Endothelial cell of umbilical vein (primary cell): ENCODE data around the gene PHKG2.

Source experiments
- JUN ChIP-seq: IDR thresholded peaks from 2 replicates; pipeline ENCODE4 v1.6.1; 2011; ENCODE audit warnings: borderline replicate concordance, low read depth; ENCODE audit not compliant: insufficient read length, insufficient read depth
- TF ChIP-seq, protein P1 (sequence below), 2 donors: IDR thresholded peaks; 1 replicate in 1 of 2; 2 replicates in 1 of 2; pipeline ENCODE4 v1.5.1; 2011; ENCODE audit warnings: low read length in 2 of 2, mild to moderate bottlenecking in 2 of 2, moderate library complexity in 2 of 2, control low read depth in 1 of 2, inconsistent platforms in 1 of 2, low read depth in 1 of 2; ENCODE audit not compliant: insufficient read depth in 1 of 2; ENCODE audit errors: extremely low read depth in 1 of 2

DNA sequence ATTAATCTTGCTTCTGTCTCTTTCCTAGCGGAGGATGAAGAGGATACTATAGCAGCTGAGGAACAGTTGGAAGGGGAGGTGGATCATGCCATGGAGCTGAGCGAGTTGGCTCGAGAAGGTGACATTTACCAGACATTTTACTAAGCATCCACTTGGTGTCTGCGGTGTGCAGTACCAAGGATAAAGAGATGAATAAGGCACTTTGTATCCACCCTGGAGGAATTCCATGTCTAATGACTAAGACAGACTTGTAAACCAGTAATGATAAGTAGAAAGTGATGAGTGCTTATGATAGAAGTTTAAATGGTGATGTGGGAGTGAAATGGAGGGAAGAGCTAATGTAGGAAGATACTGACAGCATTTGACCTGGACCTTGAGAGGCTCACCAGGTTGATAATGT, 37.3 kb upstream of the PHKG2 start:
- TF ChIP-seq, protein P1, sequence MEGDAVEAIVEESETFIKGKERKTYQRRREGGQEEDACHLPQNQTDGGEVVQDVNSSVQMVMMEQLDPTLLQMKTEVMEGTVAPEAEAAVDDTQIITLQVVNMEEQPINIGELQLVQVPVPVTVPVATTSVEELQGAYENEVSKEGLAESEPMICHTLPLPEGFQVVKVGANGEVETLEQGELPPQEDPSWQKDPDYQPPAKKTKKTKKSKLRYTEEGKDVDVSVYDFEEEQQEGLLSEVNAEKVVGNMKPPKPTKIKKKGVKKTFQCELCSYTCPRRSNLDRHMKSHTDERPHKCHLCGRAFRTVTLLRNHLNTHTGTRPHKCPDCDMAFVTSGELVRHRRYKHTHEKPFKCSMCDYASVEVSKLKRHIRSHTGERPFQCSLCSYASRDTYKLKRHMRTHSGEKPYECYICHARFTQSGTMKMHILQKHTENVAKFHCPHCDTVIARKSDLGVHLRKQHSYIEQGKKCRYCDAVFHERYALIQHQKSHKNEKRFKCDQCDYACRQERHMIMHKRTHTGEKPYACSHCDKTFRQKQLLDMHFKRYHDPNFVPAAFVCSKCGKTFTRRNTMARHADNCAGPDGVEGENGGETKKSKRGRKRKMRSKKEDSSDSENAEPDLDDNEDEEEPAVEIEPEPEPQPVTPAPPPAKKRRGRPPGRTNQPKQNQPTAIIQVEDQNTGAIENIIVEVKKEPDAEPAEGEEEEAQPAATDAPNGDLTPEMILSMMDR (IDR thresholded peaks at IDR 0.05; ENCODE audit: extremely low read depth in 1 of 2, insufficient read depth in 1 of 2, low read depth in 1 of 2, low read length in 2 of 2) = no peak
- TF ChIP-seq JUN = no peak
